Heart left ventricle (tissue), 13 donors: ENCODE data around the gene ADRM1.

Experiments
- CTCF ChIP-seq, 12 donors: fragments of 200-600 bp; sonication (generic) in 4 of 12; IDR thresholded peaks; one replicate each; pipeline versions ENCODE4 v1.5.0 to v1.8.0; 2018 to 2022; ENCODE audit warnings: antibody characterized with exemption in 12 of 12, mild to moderate bottlenecking in 5 of 12
- POLR2A ChIP-seq, 2 donors: fragments of 450-650 bp; IDR thresholded peaks; one replicate each; pipeline ENCODE4 v1.6.1; 2017; ENCODE audit warnings: antibody characterized with exemption in 2 of 2, mild to moderate bottlenecking in 2 of 2, moderate library complexity in 2 of 2
- donor health status: ischemic (EF 13 %, LVEDD 7.1; RV severe dilation, severe dysfunction).
- donor health status: DM: no; HTN: yes; CAD: no.
- donor health status: DM: no; HTN: no; CAD: no.
- donor health status: ischemic (EF 25% LVEDD 6.9; RV normal size, moderate dysfunction).
- donor health status: ischemic (EF 25% LVEDD 5.7; RV mildly dilated, moderate dysfunction).
- donor health status: ischemic (EF 35%, LVEDD 5.7; RV mildly dilated, moderate dysfunction).
- donor health status: nonischemic (EF 11% LVEDD 7.7; RV severe dilation, severe dysfunction).
- donor health status: DM: yes; HTN: yes; CAD: no.
- donor health status: PGD.
- donor health status: ischemic (EF 29% LVEDD 5.4; RV normal size, mild dysfunction).
- donor health status: nonischemic (EF 23%, LVEDD 6.1; RV moderate dilation, normal function).

- TF ChIP-seq CTCF (IDR thresholded peaks at IDR 0.05) = no peak
- TF ChIP-seq POLR2A (IDR thresholded peaks at IDR 0.05) = peak in 1 of 2 donors; percentile 12
These were observed 54.4 kb downstream of the ADRM1 start for GRCh38 chr20:62357187-62357667.
